ENCODE measurements around the gene FAAP100.

The FAAP100 gene

GRCh38 chr17:81524039-81524864, 27.9 kb downstream of the FAAP100 start:
- DNase-seq (ENCODE audit: low spot score): no peak

DNA sequence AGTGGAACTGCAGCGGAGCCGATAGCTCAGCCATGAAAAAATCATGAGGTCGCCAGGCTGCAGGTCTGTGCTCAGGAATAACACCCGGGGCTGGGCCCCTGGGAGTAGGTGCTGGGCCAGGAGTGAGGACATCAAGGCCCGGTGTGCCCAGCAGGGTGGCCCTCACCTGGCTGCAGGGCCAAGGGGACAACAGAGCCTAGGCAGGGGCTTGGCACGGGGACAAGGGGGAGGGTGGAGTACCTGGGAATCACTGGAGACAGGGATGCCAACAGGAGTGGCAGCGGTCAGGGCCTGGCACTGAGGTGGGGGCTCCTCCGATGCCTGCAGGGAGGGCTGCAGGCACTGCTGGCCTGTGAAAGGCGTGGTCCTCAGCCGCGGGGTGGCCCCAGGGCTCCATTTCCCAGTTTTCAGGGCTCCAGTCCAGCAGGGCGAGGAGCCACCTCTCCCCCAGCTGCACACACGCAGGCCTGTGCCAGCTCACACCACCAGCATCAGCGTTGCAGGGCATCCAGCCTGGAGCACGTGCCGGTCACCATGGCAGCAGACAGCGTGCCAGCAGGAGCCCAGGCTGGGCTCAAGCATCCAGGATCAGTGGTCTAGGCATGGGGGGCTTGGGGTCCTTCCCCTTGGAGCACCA, 28.6 kb downstream of the FAAP100 start:
- DNase-seq (ENCODE audit: low spot score): no peak

GRCh38 chr17:81522491-81523401, 29.4 kb downstream of the FAAP100 start:
- no peak for DNase-seq (ENCODE audit: low spot score)

DNA sequence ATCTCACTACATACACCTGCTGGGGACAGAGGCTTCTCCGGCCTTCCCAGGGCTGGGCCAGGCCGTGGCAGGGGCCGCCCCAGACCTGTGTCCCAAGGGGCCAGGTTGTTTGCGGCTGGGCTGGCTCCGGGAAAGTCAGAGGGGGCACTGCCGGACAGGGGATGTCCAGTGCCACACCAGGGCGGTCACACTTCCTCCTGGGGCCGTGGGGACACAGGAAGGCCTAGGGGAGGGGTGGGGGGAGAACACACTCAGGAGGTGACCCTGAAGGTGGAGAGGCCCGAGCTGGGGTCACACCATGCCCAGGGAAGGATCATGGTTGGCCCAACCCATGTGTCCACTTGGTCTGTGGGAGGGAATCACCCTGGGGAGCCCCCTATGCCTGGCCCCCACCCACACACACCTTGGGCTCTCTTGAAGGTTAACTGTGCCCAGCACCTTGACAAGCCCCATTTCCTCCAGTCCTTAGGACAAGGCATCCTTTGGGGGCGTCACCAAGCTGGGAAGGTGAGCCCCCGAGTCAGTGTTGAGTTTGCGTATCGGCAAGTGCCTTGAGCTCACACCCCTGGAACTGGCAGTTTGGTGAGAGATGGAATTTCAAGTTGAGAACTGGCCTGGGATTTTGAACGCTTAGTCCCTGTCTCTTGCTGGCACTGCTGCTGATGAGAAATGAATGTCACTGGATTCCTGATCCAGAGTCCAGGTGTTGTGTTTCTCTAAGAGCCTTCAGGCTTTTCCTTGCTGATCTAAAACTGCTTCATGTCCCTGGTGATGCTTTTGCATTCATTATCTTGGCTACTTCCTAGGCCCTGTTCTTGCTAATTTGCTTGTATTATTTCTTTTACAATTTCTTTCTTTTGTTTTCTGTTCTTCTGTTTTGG, 31.9 kb downstream of the FAAP100 start:
- DNase-seq (ENCODE audit: low spot score): no peak

DNA sequence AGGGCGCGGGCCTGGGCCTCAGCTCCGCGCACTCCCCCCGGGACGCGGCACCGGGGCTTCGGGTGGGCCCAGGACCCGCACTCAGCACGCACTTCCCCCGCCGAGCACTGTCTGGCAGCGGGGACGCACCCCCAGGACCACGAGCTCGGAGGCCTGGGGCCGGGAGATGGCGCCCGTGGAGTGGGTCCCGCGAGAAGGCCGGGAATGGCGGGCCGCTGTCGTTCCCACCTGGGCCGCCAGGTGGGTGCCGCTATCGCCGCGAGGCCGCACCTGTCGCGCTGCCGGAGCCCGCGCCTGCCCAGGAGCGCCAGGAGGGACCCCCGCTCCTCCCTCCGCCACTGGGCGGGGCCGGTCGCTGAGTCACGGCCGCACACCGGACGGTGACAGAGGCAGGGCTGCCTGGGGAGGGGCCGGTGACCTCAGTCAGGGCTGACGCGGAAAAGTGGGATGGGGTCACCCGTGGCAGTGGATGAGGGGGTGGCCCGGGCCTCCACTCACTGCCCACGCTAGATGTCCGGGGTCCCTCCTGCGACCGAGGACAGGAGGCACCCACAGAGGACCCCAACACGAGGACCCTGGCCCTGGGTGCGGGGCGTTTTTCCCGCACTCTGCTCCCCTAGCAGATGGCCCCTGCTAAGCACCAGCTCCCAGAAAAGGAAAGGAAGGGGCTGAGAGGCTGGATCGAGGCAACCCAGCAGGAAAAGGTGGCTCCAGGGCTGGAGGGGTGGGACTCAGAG, 32.7 kb downstream of the FAAP100 start:
- DNase-seq (ENCODE audit: low spot score): peak; percentile 79

GRCh38 chr17:81518785-81519283, 33.3 kb downstream of the FAAP100 start:
- DNase-seq (ENCODE audit: low spot score): no peak

DNA sequence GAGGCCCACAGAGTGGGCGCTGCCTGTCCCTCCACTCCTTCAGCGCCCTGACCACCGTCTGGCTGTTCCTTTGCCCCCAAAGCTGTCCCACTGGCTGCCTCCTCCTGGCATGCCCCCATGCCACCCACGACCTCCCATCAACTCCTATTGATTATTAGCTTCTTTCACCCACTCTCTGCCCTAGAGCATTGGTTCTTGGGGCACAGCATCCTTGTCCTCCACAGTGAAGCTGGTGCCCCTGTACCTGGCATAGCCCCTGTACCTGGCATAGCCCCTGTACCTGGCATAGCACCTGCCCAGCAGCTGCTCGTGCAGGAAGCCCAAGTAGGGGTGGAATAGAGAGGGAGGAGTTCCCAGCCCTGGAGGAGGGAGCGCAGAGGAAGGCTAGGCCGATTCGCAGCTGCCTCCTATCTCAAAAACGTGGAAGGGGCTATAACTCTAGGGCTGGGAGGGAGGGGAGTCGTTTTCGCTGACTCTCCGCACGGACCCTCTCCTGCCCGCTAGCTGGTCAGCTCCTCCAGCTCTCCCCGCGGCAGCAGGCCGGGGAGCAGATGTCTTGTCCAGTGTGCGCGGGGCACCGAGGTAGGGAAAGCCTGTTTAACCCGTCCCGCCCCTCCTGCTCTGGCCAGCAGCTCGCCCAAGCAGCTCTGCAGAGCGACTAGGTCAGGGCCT, 33.9 kb downstream of the FAAP100 start:
- no peak for DNase-seq (ENCODE audit: low spot score)

DNA sequence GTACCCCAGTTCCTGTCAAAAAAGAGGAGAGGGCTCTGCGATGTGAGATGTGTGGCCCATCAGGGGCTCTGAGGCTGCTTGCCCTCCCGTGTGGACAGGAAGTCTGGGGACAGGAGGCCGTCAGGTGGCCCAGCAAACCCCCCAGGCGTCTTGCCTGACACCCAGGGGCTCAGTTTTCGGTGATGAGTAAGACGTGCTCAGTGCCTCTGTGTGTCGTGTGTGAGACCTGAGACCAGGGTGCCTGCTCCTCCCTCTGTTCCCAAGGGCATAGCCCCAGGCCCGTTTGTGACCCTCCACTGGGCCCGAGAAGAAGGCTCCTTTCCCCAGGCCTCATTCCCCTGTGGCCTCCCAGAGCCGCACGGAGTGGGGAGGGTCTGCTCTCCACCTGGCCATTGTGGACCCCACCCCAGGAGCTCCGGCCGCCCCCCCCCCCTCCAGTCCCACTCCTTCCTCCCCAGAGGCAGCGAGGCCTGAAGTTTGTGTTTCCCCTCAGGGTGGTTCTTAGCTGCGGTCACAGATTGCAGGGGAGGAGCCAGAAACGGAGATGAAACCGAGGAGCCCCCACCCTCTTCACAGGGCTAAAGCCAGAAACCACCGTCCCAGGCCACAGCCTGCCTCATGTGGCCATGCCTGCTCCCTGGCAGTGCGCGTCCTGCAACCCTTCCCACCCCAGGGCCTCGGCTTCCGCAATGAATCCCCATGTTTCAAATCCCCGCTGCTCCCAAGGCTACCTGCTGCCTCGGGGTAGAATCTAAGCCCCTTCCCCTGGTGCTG, 34.6 kb downstream of the FAAP100 start:
- no peak for DNase-seq (ENCODE audit: low spot score)

GRCh38 chr17:81517009-81517338, 35.2 kb downstream of the FAAP100 start:
- DNase-seq (ENCODE audit: low spot score): no peak

GRCh38 chr17:81516439-81516838, 35.7 kb downstream of the FAAP100 start:
- no peak for DNase-seq (ENCODE audit: low spot score)

- no peak for DNase-seq (ENCODE audit: low spot score)
These were observed 36.6 kb downstream of the FAAP100 start for GRCh38 chr17:81515530-81516041.

DNA sequence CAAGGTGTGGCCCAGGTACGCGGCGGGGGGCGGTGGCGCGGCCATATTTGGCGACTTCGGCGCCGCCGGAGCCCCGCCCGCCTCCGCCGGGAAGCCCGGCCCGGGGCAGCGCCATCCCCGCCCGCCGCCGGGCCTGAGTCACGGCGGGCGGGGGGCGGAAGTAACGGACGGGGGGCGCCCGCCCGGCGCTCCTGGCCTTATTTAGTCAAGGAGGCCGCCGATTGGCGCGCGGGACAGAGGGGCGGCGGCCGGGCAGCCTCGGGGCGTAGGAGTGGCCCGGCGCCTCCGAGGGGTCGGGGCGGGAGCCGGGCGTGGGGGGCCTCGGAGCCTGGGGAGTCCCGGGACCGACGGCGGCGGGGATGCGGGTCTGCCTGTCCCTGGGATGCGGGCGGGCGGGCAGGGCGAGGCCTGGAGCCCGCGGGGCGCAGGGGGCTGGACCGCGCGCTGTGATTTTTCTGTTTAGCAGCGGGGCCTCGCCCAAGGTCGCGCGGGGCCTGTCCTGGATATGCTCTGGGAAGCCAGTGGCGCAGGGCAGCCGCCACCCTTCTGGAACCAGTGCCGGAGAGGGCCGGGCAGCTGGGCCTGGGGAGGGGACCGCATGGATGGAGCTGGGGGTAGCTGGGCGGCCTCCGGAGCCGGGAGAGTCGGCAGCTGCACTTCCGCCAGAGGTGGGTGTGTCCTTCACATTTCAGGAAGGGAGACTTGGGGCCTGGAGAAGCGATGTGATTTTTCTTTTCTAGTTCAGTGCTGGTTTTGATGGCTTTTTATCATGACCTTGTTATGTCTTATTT, 37.2 kb downstream of the FAAP100 start:
- DNase-seq (ENCODE audit: low spot score): peak; percentile 73

DNA sequence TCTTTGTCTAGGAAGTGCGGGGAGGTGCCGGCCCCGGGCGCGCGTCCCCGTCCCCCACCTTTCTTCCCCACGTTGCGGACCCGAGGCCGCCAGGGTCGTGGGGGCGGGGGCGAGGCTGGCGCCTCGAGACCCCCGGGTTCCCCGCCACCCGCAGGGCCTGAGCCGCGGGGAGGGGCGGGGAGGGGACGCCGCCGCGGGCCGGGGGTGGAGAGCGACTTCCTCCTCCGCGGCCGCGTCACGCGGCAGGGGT, 37.7 kb downstream of the FAAP100 start:
- no peak for DNase-seq (ENCODE audit: low spot score)

- DNase-seq (ENCODE audit: low spot score): peak; percentile 19
These were observed 38.2 kb downstream of the FAAP100 start for GRCh38 chr17:81513753-81514488.

DNA sequence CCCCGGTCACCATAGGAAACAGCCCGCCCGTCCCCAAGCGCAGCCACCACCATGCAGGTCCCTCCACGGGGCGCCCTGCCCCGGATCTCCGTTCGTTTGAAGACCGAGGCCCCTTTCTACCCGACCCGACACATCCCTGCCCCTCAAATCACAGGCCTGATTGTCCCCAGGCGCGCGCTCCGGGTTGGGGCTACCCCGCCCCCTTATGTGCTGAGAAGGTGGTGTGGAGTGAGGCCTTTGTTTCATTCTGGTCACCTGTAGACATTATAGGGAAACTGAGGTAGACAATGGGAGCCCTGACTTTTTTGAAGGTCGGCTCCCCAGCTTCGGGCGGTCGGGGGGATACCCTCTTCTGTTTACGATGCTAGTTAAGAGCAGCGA, 38.8 kb downstream of the FAAP100 start:
- DNase-seq (ENCODE audit: low spot score): peak; percentile 58

- DNase-seq (ENCODE audit: low spot score): peak; percentile 94
These were observed 39.4 kb downstream of the FAAP100 start, which contains the start of gene ACTG1 for GRCh38 chr17:81512562-81513371. TSS of gene ACTG1 (minus strand) at chr17:81512799. CDS start at chr17:81512354, 445 bp downstream.

Data from CD4-positive, alpha-beta T cell treated with Interleukin-15 for 4 hours (primary cell).